ENCODE results near the gene XKR3. TPM values are rescaled to one million over a fixed set of nuclear protein-coding genes. Genes with fewer than 3 reads are reported as not detected.
"Not testable (repeated sequence)": the region's sequence is repeated elsewhere in the genome, so short reads cannot be mapped to it uniquely, and the experiment has no call there.

The XKR3 gene
- total and polyA plus RNA-seq, 2 experiments from 2014 or later: not detected

- H3K27me3 ChIP-seq: no peaks in the 10 kb centered on the region
- H3K4me1 ChIP-seq (ENCODE audit: low read depth): no peaks in the 10 kb centered on the region
- no peaks in the 10 kb centered on the region for H3K36me3 ChIP-seq
- no peak for DNase-seq (ENCODE audit: low read depth in 1 of 2, low spot score in 1 of 2)
- H3K4me3 ChIP-seq: no peak overlapping the region
- H3K27ac ChIP-seq: no peak overlapping the region
- H3K9me3 ChIP-seq (ENCODE audit: low read depth): no peaks in the 10 kb centered on the region
- no peak for TF ChIP-seq CTCF (IDR thresholded peaks at IDR 0.05; ENCODE audit: low read depth, low read length)
Measured at GRCh38 chr22:16803255-16803917, 21.8 kb downstream of the XKR3 start.

- H3K36me3 ChIP-seq: no peaks in the 10 kb centered on the region
- H3K27me3 ChIP-seq: no peaks in the 10 kb centered on the region
- H3K9me3 ChIP-seq (ENCODE audit: low read depth): no peaks in the 10 kb centered on the region
- TF ChIP-seq CTCF (IDR thresholded peaks at IDR 0.05; ENCODE audit: low read depth, low read length): no peak
- no peaks in the 10 kb centered on the region for H3K4me1 ChIP-seq (ENCODE audit: low read depth)
- no peak overlapping the region for H3K27ac ChIP-seq
- DNase-seq (ENCODE audit: low read depth in 1 of 2, low spot score in 1 of 2): no peak
- no peak overlapping the region for H3K4me3 ChIP-seq
Measured at GRCh38 chr22:16801571-16801970, 23.6 kb downstream of the XKR3 start.

- no peak for DNase-seq (ENCODE audit: low read depth in 1 of 2, low spot score in 1 of 2)
- Histone ChIP-seq H3K4me3 (no peak overlapping the region), H3K27me3 (no peaks in the 10 kb centered on the region), H3K9me3 (ENCODE audit: low read depth) (no peaks in the 10 kb centered on the region), H3K4me1 (ENCODE audit: low read depth) (no peaks in the 10 kb centered on the region), H3K36me3 (no peaks in the 10 kb centered on the region), H3K27ac (no peak overlapping the region)
- no peak for TF ChIP-seq CTCF (IDR thresholded peaks at IDR 0.05; ENCODE audit: low read depth, low read length)
Measured at GRCh38 chr22:16801088-16801487, 24.1 kb downstream of the XKR3 start.

- Histone ChIP-seq H3K27ac (no peak overlapping the region), H3K4me1 (ENCODE audit: low read depth) (no peaks in the 10 kb centered on the region), H3K36me3 (no peaks in the 10 kb centered on the region), H3K9me3 (ENCODE audit: low read depth) (no peaks in the 10 kb centered on the region), H3K4me3 (no peak overlapping the region), H3K27me3 (no peaks in the 10 kb centered on the region)
- no peak for DNase-seq (ENCODE audit: low read depth in 1 of 2, low spot score in 1 of 2)
- no peak for TF ChIP-seq CTCF (IDR thresholded peaks at IDR 0.05; ENCODE audit: low read depth, low read length)
Measured at GRCh38 chr22:16800358-16800757, 24.9 kb downstream of the XKR3 start.

GRCh38 chr22:16795504-16795903, 29.7 kb downstream of the XKR3 start:
- not testable (repeated sequence) for H3K4me3 ChIP-seq; H3K36me3 ChIP-seq; H3K27me3 ChIP-seq; H3K4me1 ChIP-seq (ENCODE audit: low read depth); H3K9me3 ChIP-seq (ENCODE audit: low read depth); H3K27ac ChIP-seq; DNase-seq (ENCODE audit: low read depth in 1 of 2, low spot score in 1 of 2)

GRCh38 chr22:16793831-16794230, 31.4 kb downstream of the XKR3 start:
- Histone ChIP-seq H3K9me3 (ENCODE audit: low read depth) (no peaks in the 10 kb centered on the region), H3K36me3 (no peaks in the 10 kb centered on the region), H3K27me3 (no peaks in the 10 kb centered on the region), H3K4me3 (no peak overlapping the region), H3K4me1 (ENCODE audit: low read depth) (no peaks in the 10 kb centered on the region), H3K27ac (no peak overlapping the region)
- DNase-seq (ENCODE audit: low read depth in 1 of 2, low spot score in 1 of 2): no peak
- TF ChIP-seq CTCF (IDR thresholded peaks at IDR 0.05; ENCODE audit: low read depth, low read length): no peak
